Keratinocyte (primary cell): ENCODE results near the gene UQCC3. TPM values are rescaled to one million over a fixed set of nuclear protein-coding genes. Genes with fewer than 3 reads are reported as not detected.
"Not testable (repeated sequence)": the region's sequence is repeated elsewhere in the genome, so short reads cannot be mapped to it uniquely, and the experiment has no call there.

ENCODE experiments used
- DNase-seq: peaks from one replicate; pipeline ENCODE4 v3.0.0-alpha.2; 2011; ENCODE audit warnings: low read depth, missing footprints, low spot score
- FAIRE-seq: peaks from 2 replicates; lab custom pipeline; 2011; peaks lifted over from hg19 to GRCh38; lab: Jason Lieb, UNC
- H2AFZ ChIP-seq: 2 replicates; pipeline ENCODE4 v1.6.0; 2012; ENCODE audit warnings: low read length, control low read depth, inconsistent platforms; ENCODE audit not compliant: control insufficient read depth
- H3K27ac ChIP-seq: 2 replicates; pipeline ENCODE4 v1.5.1; 2011; ENCODE audit warnings: low read length; ENCODE audit not compliant: control insufficient read depth, insufficient read depth
- H3K27me3 ChIP-seq: 3 replicates; pipeline ENCODE4 v1.6.0; 2011; ENCODE audit warnings: low read length; ENCODE audit not compliant: control insufficient read depth, insufficient read depth; ENCODE audit errors: extremely low read depth
- H3K36me3 ChIP-seq, 2 experiments: 2 replicates in 1 of 2; 3 replicates in 1 of 2; pipeline ENCODE4 v1.5.1; 2011; ENCODE audit warnings: low read length in 2 of 2, mild to moderate bottlenecking in 1 of 2; ENCODE audit not compliant: control insufficient read depth in 2 of 2, insufficient read depth in 2 of 2; ENCODE audit errors: extremely low read depth in 1 of 2
- H3K4me1 ChIP-seq: 3 replicates; pipeline ENCODE4 v1.5.1; 2011; ENCODE audit warnings: low read length; ENCODE audit not compliant: control insufficient read depth, insufficient read depth; ENCODE audit errors: extremely low read depth
- H3K4me2 ChIP-seq: 3 replicates; pipeline ENCODE4 v1.6.0; 2011; ENCODE audit warnings: low read depth, low read length; ENCODE audit not compliant: control insufficient read depth, insufficient read depth; ENCODE audit errors: extremely low read depth
- H3K4me3 ChIP-seq, 3 experiments: fragments of 200-600 bp in 1 of 3; sonication (generic) in 1 of 3; 2 replicates in 2 of 3; 3 replicates in 1 of 3; pipeline ENCODE4 v1.5.1; 2011 to 2016; ENCODE audit warnings: low read length in 3 of 3, mild to moderate bottlenecking in 3 of 3, control low read depth in 2 of 3, inconsistent platforms in 1 of 3, low read depth in 1 of 3, mixed read lengths in 1 of 3, mixed run types in 1 of 3, moderate library complexity in 1 of 3; ENCODE audit not compliant: control insufficient read depth in 2 of 3, insufficient read depth in 2 of 3; ENCODE audit errors: extremely low read depth in 1 of 3
- H3K79me2 ChIP-seq: 2 replicates; pipeline ENCODE4 v1.6.0; 2012; ENCODE audit warnings: low read length; ENCODE audit not compliant: control insufficient read depth, insufficient read depth
- H3K9ac ChIP-seq: 3 replicates; pipeline ENCODE4 v1.6.0; 2011; ENCODE audit warnings: low read length; ENCODE audit not compliant: control insufficient read depth, insufficient read depth; ENCODE audit errors: extremely low read depth
- H3K9me1 ChIP-seq: 3 replicates; pipeline ENCODE4 v1.6.0; 2011; ENCODE audit warnings: low read length; ENCODE audit not compliant: control insufficient read depth, insufficient read depth; ENCODE audit errors: extremely low read depth
- H3K9me3 ChIP-seq: 2 replicates; pipeline ENCODE4 v1.5.1; 2012; ENCODE audit warnings: low read depth, low read length; ENCODE audit not compliant: control insufficient read depth
- H4K20me1 ChIP-seq: 3 replicates; pipeline ENCODE4 v1.6.0; 2011; ENCODE audit warnings: low read length; ENCODE audit not compliant: control insufficient read depth, insufficient read depth; ENCODE audit errors: extremely low read depth
- EZH2 ChIP-seq: IDR thresholded peaks from one replicate; pipeline ENCODE4 v1.6.1; 2012; ENCODE audit warnings: inconsistent platforms, mild to moderate bottlenecking, low read length, moderate library complexity
- dilution Hi-C: fragments of 300-500 bp; cut with MboI; formaldehyde crosslinking; loops from one replicate; pipeline ENCODE4 v1.7.0; 2020; ENCODE audit warnings: low sequenced_read_pairs; ENCODE audit not compliant: extremely low pct_ligation_motif_present
- polyA plus RNA-seq, 5 experiments: library from polyadenylated mRNA; depleted of rRNA in 3 of 5; stranded (reverse) in 3 of 5; stranded (forward) in 1 of 5; unstranded in 1 of 5; fragments of >200 nt; gene quantifications; 1 replicate in 1 of 5; 2 replicates in 3 of 5; 3 replicates in 1 of 5; pipeline versions ENCODE4 v1.2.1 to v1.2.3, GENCODE V29; 2011 to 2012; ENCODE audit warnings: missing spikeins in 2 of 5, low read depth in 1 of 5, low replicate concordance in 1 of 5
- TF ChIP-seq, protein P1 (sequence below), 3 experiments: IDR thresholded peaks in 1 of 3; conservative IDR thresholded peaks in 1 of 3; optimal IDR thresholded peaks in 1 of 3; 2 replicates in 2 of 3; 3 replicates in 1 of 3; pipeline versions ENCODE3 to v1.5.1; 2011; ENCODE audit warnings: low read length in 3 of 3, mild to moderate bottlenecking in 3 of 3, moderate library complexity in 2 of 3, control low read depth in 1 of 3, inconsistent platforms in 1 of 3; ENCODE audit not compliant: insufficient read depth in 2 of 3; ENCODE audit errors: extremely low read depth in 1 of 3

The UQCC3 gene
- polyA plus RNA-seq, 1 donor (not counting 4 experiments of a cell fraction or from before 2014, with no cell fraction given), result 8.6 TPM

- H3K9me1 ChIP-seq, result no peaks in the 10 kb centered on the region
- peaks cover 14 to 26% of the 10 kb centered on the region in 2 experiments for H3K36me3 ChIP-seq
- no peak for DNase-seq
- TF ChIP-seq EZH2, result no peak
- TF ChIP-seq, protein P1, sequence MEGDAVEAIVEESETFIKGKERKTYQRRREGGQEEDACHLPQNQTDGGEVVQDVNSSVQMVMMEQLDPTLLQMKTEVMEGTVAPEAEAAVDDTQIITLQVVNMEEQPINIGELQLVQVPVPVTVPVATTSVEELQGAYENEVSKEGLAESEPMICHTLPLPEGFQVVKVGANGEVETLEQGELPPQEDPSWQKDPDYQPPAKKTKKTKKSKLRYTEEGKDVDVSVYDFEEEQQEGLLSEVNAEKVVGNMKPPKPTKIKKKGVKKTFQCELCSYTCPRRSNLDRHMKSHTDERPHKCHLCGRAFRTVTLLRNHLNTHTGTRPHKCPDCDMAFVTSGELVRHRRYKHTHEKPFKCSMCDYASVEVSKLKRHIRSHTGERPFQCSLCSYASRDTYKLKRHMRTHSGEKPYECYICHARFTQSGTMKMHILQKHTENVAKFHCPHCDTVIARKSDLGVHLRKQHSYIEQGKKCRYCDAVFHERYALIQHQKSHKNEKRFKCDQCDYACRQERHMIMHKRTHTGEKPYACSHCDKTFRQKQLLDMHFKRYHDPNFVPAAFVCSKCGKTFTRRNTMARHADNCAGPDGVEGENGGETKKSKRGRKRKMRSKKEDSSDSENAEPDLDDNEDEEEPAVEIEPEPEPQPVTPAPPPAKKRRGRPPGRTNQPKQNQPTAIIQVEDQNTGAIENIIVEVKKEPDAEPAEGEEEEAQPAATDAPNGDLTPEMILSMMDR (optimal IDR thresholded peaks at IDR 0.05 in 1 of 3, IDR thresholded peaks at IDR 0.05 in 1 of 3, conservative IDR thresholded peaks at IDR 0.05 in 1 of 3; ENCODE audit: extremely low read depth in 1 of 3, insufficient read depth in 2 of 3, low read length in 3 of 3), result no peak
- no peaks in the 10 kb centered on the region for H4K20me1 ChIP-seq
- no peak overlapping the region for H3K9ac ChIP-seq
- H3K4me3 ChIP-seq, result no peak overlapping the region
- dilution Hi-C loops, result no loop called here
- no peak overlapping the region for H2AFZ ChIP-seq
- peaks cover 44% of the 10 kb centered on the region for H3K79me2 ChIP-seq
- H3K9me3 ChIP-seq, result no peaks in the 10 kb centered on the region
- H3K27ac ChIP-seq, result no peak overlapping the region
- peaks cover 24% of the 10 kb centered on the region for H3K4me1 ChIP-seq
- FAIRE-seq, result no peak
- no peaks in the 10 kb centered on the region for H3K27me3 ChIP-seq
- H3K4me2 ChIP-seq, result peak overlapping the region; percentile 81
These were observed 1.7 kb downstream of the UQCC3 start for GRCh38 chr11:62673196-62673525.

- H3K27ac ChIP-seq, H3K4me3 ChIP-seq, H3K9me1 ChIP-seq, H4K20me1 ChIP-seq, H3K4me2 ChIP-seq, dilution Hi-C loops, H3K27me3 ChIP-seq, H3K9me3 ChIP-seq, H3K9ac ChIP-seq, H2AFZ ChIP-seq, DNase-seq, FAIRE-seq: not testable (repeated sequence)
- peaks cover 11 to 19% of the 10 kb centered on the region in 2 experiments for H3K36me3 ChIP-seq
- peaks cover 48% of the 10 kb centered on the region for H3K79me2 ChIP-seq
- H3K4me1 ChIP-seq, result peaks cover 20% of the 10 kb centered on the region
These were observed 3.9 kb downstream of the UQCC3 start for GRCh38 chr11:62675415-62675814.

DNA sequence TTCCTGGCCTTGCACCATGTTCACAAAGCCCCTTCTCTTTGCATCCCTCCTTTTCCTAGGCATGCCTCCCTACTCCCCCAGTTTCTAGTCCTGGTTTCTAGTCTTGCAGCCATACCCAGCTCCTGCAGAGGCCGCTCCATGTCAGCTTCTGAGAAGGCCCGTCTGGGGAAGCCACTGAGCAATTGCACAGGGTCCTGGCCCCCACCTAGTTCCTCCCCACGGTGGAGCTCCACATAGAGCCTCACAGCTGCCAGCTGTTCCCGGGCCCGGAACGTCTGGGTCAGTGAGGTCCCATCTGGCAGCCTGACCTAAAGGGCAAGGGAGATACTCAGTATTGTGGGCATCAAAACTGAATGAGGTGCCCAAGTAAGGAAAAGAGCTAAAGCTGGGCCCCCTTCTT, 5.2 kb downstream of the UQCC3 start:
- Histone ChIP-seq H3K4me2 (no peak overlapping the region), H3K79me2 (peaks cover 40% of the 10 kb centered on the region), H3K9me1 (no peaks in the 10 kb centered on the region), H3K4me1 (peaks cover 20% of the 10 kb centered on the region), H2AFZ (no peak overlapping the region), H3K27me3 (no peaks in the 10 kb centered on the region), H3K9ac (no peak overlapping the region), H3K9me3 (no peaks in the 10 kb centered on the region), H3K36me3 (peaks cover 11 to 19% of the 10 kb centered on the region in 2 experiments), H3K27ac (no peak overlapping the region), H3K4me3 (no peak overlapping the region), H4K20me1 (no peaks in the 10 kb centered on the region)
- TF ChIP-seq EZH2, result no peak
- TF ChIP-seq, protein P1 (optimal IDR thresholded peaks at IDR 0.05 in 1 of 3, IDR thresholded peaks at IDR 0.05 in 1 of 3, conservative IDR thresholded peaks at IDR 0.05 in 1 of 3; ENCODE audit: extremely low read depth in 1 of 3, insufficient read depth in 2 of 3, low read length in 3 of 3), result no peak
- dilution Hi-C loops, result no loop called here
- no peak for FAIRE-seq
- DNase-seq, result no peak
